NCI-H345 treated with DMSO at 0.1 percent for 48 hours (cell line): ENCODE results near the gene OPTC.
"Not testable (repeated sequence)": the region's sequence is repeated elsewhere in the genome, so short reads cannot be mapped to it uniquely, and the experiment has no call there.

Experiments used
- DNase-seq: peaks from one replicate; lab custom pipeline; 2025; ENCODE audit not compliant: unreplicated experiment; lab: John Stamatoyannopoulos, UW

OPTC gene

DNA sequence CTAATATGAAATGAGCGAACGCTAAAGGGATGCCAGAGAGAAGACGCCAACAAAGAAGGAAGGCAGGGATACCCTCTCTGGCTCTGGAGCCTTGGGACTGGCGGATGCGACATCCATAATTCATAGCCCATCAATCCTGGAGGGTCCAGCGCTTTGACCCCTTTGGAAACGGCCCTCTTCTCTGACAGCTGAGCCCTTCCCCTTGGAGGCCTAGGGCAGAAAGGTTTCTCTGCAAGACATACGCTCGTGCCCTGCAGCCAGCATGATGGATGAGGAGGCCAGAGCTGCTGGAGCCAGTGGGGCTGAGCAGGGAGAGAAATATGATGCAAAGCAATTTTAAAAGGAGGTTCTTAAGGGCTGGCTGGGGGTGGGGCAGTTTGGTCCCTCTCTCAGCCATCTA, 22.2 kb downstream of the OPTC start:
- no peak for DNase-seq

DNA sequence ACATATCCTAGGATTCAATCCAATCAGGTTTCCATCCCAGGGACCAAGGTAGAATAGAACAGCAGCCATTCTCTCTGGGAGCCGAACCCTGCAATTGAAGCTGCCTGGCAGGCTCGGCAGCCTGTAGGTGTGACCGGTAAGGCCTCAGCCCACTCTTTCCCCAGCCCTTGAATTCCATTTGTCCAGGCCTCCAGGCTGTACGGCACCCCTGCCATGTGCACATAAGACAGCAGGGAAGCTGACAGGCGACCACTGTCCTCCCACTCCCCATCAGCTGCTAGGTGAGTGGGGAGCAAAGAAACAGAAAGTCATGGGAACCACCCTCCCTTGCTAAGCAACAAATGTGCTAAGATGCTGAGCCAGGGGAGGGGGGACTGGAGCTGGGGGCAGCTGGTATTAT, 23.0 kb downstream of the OPTC start:
- DNase-seq: no peak

DNA sequence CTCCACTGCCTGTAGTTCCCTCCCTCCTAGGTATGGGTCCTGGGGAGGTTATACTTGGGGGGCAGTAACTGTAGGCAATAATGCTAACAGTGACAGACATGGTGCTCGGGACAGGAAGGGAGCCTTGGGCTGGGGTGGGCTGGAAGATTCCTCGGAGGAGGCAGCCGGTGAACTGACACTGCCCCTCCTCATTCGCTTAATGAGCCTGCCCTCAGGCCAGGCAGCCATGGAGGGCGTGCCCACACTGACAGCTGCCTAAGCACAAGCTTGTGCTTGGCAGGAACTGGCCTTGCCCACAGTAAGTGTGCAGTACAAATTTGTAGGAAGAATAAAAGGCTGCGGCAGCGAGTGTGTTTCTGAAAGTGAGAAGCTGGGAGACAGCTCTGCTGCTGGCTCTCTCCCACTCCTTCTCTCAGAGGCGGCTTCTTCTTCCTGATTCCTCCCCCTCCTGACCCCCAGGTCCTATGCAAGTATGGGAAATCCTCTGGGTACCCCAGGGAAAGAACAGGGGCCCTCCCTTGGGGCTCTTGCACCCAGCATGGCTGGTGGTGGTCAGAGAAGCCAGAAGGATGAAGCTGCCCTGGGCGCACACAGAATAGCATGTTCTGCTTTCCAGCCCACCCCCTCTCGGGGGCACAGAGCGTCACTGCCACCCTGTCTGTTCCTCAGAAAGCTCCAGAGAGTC, 23.6 kb downstream of the OPTC start:
- DNase-seq: no peak

DNA sequence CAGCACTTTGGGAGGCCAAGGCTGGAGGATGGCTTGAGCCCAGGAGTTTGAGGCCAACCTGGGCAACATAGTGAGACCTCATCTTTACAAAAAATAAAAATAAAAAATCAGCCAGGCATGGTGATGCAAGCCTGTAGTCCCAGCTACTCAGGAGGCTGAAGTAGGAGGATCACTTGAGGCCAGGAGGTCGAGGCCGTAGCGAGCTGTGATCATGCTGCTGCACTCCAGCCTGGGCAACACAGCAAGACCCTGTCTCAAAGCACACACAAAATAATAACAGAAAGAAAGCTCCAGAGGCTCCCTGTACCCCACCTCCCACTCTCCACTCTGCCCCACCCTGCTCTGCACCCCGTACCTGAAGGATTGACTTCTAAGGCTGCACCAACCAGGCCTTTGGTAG, 24.2 kb downstream of the OPTC start:
- not testable (repeated sequence) for DNase-seq

DNA sequence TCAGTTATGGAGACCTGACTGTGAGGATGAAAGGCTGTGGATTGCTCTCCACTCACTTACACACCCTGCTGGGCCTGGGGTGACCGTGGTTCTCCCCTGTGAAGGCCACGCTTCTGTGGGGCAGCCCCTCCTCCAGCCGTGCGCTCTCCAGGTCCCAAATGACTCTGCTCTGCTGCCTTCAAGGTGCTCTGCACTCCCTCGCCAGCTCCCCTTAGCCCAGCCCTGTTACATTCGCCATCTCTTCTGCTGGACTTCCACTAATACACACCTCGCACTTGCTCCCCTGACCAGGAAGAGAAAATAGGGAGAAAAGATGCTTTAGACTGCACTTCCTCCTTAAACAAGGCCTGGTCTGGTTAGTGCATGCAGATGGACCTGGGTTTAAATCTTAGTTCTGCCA, 24.6 kb downstream of the OPTC start:
- DNase-seq: no peak

DNA sequence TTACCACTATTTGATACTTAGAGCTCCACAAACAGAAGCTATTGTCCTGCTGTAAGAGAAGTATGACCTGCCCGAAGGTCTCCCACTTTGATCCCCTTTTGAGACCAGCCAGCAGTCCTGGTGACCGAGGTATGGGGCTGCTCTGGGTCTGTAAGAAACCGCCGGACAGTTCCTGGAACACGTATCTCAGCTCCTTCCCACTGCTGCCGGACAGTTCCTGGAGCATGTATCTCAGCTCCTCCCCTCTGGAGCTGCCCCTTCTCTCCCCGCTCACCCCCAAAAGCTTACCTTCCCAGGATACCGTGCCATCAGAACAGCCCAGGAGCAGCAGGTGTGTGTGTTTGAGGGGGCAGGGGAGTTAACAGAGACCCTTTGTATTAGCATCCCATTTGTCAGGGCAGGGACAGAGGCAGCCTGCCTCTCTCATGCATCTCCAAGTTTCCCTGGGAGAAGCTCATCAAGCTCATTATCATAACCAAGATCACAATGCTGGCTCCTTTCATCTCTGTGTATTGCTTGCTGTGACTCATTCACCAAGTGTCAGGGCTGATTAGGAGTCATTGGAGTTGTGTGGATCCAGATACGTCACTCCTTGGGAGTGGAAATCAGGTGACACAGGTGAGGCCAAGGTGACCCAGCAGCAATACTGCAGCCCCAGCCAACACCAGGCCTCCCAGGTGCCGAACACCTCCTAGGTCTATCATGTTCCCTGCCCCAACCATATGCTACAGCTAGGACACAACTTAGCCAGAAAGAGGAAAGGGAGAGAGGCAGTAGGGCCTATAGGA, 25.3 kb downstream of the OPTC start:
- no peak for DNase-seq

DNA sequence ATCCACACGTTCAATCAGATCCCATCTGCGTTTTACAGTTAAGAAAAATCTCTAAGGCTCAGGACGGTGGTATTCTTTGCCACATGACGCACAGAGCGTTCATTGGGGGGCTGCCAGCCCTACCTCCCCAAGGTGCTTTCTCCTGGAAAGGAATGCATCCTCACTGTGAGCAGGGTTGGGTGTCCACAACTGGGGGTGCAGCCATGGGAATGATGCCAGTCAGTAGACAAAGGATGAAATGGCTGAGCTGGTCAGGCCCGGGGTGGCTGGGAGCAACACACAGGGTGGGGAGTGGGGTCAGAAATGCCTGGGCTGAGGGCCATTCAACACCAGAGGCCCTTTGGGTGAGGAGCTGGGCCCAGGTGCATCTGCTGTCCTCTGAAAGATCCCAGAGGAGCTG, 25.9 kb downstream of the OPTC start:
- no peak for DNase-seq

DNA sequence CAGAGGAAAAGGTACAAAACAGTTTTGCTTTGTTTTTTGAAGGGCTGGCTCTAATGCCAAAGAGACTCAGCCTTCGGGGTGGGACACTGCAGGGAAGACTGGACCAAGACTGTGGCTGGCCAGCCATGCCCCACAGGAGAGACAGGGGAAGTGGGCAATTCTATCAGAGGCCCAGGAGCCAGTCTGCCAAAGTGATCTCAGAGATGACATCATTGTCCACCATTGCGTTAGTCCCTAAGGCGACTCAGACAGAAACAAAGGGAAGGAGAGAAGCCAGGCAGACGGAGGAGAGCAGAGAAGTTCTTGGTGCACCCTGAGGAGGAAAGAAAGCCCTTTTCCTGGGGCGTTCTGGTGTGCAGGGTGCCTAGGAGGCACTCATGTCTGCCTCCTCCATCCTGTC, 26.4 kb downstream of the OPTC start:
- DNase-seq: no peak

DNA sequence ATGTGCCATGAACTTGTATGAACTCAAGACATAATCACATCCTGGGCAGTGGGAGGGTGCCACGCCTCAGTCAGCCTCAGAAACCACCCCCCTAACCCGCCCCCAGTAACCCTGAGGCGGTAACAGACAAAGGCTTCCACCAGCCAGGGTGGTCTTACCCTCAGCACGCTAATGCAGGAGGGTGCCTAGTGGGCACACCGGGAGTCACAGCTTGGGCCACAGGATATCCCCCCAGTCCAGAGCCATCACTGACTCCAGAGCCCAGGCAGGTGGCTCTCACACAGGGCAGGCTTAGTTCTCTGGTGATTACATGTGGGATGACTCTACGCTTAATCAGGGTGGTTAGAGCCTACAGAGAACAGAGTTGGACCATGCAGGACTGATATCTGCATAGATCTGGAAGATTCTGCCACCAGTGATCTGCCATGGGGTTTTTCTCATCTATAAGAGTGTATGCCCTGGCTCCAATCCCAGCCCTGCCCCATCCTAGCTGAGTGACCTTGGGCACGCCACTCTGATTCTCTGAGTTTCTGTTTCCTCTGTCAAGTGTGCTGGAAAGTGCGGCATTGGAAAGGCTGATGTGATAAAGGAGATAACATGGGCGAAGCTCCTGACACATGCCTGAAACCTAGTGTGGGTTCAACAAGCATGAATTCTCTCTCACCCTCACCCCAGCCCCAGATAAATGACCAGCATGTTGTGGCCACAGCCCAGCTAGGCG, 27.3 kb downstream of the OPTC start:
- DNase-seq: no peak

DNA sequence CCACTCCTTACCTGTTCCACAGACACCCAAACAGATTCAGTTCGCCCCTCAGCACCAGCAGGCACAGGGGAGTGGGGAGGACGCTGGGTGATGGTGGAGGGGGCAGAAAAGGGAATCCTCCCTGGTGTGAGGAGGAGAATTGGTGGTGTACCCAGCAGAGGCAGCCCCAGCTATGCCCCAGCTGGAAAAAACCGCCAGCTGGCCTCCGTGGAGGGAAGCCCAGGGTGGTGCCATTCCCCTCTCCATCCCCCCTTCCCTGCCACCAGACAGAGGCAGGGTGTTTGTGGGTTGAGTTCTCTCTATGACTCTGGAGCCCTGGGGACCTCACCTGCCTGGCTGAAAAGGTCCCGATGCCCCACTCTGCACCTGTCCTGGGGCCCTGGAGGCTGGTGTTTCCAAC, 27.9 kb downstream of the OPTC start:
- DNase-seq: peak; percentile 62

DNA sequence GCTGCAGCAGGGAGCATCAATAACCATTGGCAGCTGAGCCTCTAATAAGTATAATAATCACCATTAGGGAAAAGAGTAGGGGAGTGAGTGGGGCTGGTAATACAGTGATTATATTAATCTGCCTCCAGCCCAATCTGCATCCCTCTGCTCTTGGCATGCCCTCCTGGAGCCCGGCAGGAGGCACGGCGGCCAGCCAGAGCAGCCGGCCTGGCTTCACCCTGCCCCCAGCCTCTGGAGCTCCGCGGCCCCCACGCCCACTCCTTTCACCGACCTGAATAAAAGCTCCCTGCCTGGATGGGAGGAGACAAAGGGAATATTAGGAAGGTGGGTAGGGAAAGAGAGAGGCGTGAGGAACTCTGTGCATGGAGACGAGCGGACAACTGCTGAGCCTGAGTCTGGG, 28.3 kb downstream of the OPTC start:
- peak; percentile 62 for DNase-seq

DNA sequence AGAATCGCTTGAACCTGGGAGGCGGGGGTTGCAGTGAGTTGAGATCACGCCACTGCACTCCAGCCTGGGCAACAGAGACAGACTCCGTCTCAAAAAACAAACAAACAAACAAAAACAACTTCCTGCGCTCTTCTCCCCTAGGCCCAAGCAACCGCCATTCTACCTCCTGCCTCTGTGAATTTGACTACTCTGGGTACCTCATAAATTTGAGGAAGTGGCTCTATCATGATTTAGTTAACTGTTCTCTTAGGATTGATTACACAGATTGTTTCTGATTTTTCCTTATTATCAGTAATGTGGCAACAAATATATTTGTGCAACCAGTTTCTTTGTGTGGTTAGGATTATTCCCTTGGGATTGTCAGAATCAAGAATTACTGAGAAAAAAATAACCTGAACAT, 29.7 kb downstream of the OPTC start:
- no peak for DNase-seq

DNA sequence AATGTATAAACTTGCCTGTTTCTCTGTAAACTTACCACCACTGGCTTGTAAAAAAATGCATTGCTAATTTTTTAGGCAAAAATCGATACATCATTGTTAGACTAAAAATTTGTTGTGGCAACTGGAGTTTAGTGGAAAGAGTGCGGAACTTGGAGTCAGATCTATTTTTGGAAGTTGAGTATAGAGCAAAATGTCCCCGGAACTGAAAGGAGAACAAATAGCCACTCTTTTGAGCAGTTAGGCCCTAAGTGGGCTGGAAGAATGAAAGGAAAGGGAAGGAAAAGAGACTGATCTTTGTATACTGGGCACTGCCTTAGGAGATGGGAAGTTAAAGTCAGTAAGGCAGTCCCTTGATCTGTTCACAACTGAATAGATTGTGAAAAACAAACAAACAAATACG, 30.2 kb downstream of the OPTC start:
- DNase-seq: no peak

DNA sequence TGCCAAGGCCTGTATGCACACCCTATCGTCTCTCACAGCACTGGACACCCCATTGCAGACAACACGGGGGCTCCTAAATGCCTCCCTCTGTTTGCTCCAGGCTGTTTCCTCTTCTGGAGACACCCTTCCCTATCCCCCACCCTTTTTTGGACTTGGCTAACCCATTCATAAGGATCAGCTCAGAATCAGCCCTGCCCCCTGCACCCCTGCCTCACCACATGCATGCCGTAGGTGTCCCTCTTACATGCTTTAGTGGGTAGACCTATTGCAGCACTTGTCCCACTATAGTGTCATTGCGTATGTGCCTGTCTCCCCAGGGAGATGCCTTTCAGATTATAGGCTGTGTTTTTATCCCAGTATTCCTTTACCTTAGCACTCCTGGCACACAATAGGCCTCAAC, 30.9 kb downstream of the OPTC start:
- no peak for DNase-seq

DNA sequence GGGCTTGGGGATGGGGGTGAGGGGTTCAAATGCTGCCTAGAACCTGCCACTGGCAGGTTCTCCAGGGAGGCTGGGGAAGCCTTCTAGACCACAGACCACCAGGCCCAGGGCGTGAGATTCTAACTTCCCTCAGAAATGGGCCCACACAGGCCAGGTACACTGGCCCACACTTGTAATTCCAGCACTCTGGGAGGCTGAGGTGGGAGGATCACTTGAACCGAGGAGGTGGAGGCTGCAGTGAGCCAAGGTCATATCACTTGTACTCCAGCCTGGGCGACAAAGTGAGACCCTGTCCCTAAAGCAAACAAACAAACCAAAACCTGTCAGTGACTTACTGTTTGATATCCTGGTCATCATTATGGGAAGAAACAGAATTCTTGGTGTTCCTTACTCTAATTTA, 31.7 kb downstream of the OPTC start:
- no peak for DNase-seq

DNA sequence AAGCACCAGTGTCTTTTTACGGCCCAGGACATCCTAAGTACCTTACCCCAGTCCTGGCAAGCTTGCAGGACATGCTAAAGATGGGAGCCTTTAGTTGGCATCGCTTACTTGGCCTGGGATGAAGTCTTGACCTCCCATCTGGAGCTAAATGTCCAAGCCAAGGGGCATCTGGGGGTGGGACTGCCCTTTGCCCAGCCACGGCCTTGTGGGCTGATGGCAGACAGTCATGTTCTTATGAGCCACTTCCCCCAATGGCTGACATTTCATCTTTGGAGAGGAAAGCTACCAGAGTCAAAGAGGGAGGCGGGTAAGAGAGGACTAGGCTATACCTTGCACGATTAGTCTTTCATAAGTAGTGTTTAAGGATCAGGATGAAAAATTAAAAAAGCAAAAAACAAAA, 32.2 kb downstream of the OPTC start:
- DNase-seq: no peak

DNA sequence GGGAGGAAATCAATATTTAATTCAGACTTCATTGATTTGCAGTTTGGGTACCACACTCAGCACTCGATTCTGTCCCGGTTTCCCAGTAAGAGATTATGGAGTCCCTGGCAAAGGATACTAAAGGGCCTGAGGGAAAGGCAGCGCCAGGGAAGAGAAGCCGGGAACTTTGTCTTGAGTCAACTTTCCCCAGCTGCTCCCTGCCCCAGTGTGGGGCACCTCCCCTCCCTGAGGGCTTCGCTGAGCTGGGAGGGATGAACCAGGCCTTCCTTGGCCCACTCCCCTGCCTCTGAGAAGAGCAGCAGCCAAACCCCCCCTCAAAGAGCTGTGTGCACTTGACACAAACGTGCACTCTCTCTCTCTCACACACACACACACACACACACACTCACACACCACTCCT, 32.6 kb downstream of the OPTC start:
- DNase-seq: no peak

DNA sequence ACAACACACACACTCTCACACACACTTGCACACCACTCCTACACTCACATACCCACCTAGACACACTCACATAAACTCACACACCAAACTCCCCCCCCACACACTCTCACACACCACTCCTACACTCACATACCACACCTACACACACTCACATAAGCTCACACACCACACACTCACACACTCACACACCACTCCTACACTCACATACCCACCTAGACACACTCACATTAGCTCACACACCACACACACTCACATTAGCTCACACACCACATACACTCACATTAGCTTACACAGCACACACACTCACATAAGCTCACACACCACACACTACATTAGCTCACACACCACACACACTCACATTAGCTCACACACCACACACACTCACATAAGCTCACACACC, 33.1 kb downstream of the OPTC start:
- no peak for DNase-seq

DNA sequence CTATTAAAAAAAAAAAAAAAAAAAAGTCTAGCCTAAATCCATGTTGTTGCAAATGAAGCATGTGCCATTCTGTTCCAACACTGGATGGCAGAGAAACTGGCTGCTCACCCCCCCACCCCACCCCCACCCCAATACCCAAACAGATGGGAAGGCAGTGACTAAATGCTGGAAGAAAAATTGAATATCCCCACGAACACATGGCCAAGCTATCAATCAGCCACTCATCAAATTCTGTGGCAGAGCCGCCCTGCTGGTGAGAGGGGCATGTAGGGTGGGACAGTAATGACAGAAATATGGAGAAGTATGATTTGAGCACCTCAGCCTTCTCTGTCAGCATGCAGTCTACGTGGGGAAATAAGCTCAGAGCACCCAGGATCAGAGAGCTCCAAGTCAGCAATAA, 34.1 kb downstream of the OPTC start:
- DNase-seq: no peak

DNA sequence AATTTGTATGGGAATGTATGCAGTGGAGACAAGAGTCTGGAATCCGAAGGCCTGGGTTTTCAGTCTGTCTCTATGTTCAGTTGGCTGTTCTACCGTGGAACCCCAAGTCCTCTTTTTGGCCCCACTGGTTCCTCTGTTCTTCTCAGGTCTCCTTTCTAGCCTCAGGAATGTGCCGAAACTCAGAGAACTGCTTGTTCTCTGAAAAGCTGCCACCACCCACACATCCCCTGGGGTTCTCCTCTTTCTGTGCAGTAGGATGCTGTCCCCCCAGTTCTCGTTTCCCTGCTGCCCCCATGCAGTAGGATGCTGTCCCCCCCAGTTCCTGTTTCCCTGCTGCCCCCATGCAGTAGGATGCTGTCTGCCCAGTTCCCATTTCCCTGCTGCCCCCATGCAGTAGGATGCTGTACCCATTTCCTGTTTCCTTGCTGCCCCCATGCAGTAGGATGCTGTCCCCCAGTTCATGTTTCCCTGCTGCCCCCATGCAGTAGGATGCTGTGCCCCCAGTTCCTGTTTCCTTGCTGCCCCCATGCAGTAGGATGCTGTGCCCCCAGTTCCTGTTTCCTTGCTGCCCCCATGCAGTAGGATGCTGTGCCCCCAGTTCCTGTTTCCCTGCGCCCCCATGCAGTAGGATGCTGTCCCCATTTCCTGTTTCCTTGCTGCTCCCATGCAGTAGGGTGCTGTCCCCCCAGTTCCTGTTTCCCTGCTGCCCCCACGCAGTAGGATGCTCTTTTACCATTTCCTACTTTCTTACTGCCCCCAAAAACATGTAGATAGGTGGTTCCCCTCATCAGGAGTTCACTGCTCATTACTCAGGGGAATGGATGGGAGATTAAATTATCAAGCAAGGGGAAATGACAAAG, 35.3 kb downstream of the OPTC start:
- DNase-seq: no peak

DNA sequence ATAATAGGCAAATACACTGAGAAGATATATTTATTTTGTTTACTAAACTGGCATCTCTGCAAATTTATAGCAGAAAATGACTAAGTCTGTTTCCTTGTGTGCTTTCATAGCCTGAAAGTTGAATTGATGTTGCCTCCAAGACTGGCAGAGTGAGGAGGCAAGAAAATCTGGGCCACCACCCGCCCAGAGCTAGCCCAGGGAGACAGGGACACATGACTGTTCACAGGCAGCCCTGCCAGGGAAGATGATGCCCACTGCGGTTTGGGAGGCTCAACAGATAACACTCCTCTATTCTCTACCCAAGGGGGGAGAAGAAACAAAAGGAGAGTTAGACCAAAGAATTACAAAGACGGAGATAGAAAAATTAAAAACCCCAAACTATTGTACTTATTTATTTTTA, 37.1 kb downstream of the OPTC start:
- DNase-seq: no peak
